Endothelial cell of umbilical vein (primary cell): Measurements from ENCODE around the gene CLNK. TPM values are rescaled to one million over a fixed set of nuclear protein-coding genes. Genes with fewer than 3 reads are reported as not detected.

ENCODE experiments used
- BruUV-seq: library from RNA; stranded (reverse); fragments of 400-500 nt; replicated peaks from 2 replicates; lab custom pipeline; 2021; lab: Mats Ljungman, UMichigan
- CTCF ChIA-PET: fragments of 300-600, 350-600 bp; sonication (Branson Sonifier 250); formaldehyde crosslinking; loops from one replicate; lab custom pipeline; 2021; ENCODE audit warnings: antibody characterized with exemption, inconsistent platforms; lab: Charles Lee
- POLR2A ChIA-PET: fragments of 300-600, 350-600 bp; sonication (Branson Sonifier 250); formaldehyde crosslinking; loops from one replicate; lab custom pipeline; 2021; ENCODE audit warnings: antibody characterized with exemption, inconsistent platforms; lab: Charles Lee
- DNase-seq: peaks from one replicate; pipeline ENCODE4 v3.0.0-alpha.2; 2011; ENCODE audit warnings: low read depth, low spot score
- FAIRE-seq: peaks from 2 replicates; lab custom pipeline; 2011; peaks lifted over from hg19 to GRCh38; lab: Jason Lieb, UNC
- H2AFZ ChIP-seq: 2 replicates; pipeline ENCODE4 v1.6.0; 2012; ENCODE audit warnings: low read depth, low read length, control low read depth, inconsistent platforms
- H3K27ac ChIP-seq: 2 replicates; pipeline ENCODE4 v1.5.1; 2011; ENCODE audit warnings: low read depth, mild to moderate bottlenecking, control low read depth, low read length, moderate library complexity; ENCODE audit not compliant: insufficient read depth
- H3K27me3 ChIP-seq, 2 experiments: 2 replicates each; pipeline versions ENCODE4 v1.6.0 to v1.6.1; 2011; ENCODE audit warnings: low read length in 2 of 2, mixed read lengths in 1 of 2; ENCODE audit not compliant: control insufficient read depth in 2 of 2, insufficient read depth in 2 of 2
- H3K36me3 ChIP-seq, 2 experiments: 2 replicates in 1 of 2; 3 replicates in 1 of 2; pipeline ENCODE4 v1.5.1; 2011; ENCODE audit warnings: low read length in 2 of 2, mild to moderate bottlenecking in 1 of 2, moderate library complexity in 1 of 2; ENCODE audit not compliant: control insufficient read depth in 2 of 2, insufficient read depth in 2 of 2; ENCODE audit errors: extremely low read depth in 1 of 2
- H3K4me1 ChIP-seq: 3 replicates; pipeline ENCODE4 v1.5.1; 2011; ENCODE audit warnings: mild to moderate bottlenecking, low read length; ENCODE audit not compliant: control insufficient read depth, insufficient read depth; ENCODE audit errors: extremely low read depth
- H3K4me2 ChIP-seq: 2 replicates; pipeline ENCODE4 v1.6.1; 2011; ENCODE audit warnings: low read length, control low read depth, mixed read lengths; ENCODE audit not compliant: insufficient read depth
- H3K4me3 ChIP-seq, 3 experiments: fragments of 200-600 bp in 1 of 3; sonication (generic), shearing (Covaris generic) in 1 of 3; replicated peaks in 1 of 3; 2 replicates each; pipeline ENCODE4 v1.5.1; 2011 to 2016; ENCODE audit warnings: control low read depth in 3 of 3, low read length in 3 of 3, mild to moderate bottlenecking in 2 of 3, inconsistent platforms in 1 of 3, low read depth in 1 of 3, moderate library complexity in 1 of 3; ENCODE audit not compliant: insufficient read depth in 1 of 3
- H3K79me2 ChIP-seq: 2 replicates; pipeline ENCODE4 v1.6.0; 2012; ENCODE audit warnings: low read length, inconsistent platforms; ENCODE audit not compliant: control insufficient read depth, insufficient read depth
- H3K9ac ChIP-seq: replicated peaks from 2 replicates; pipeline ENCODE3; 2011; ENCODE audit warnings: low read length, control low read depth; ENCODE audit not compliant: insufficient read depth; ENCODE audit errors: extremely low read depth
- H3K9me1 ChIP-seq: replicated peaks from 3 replicates; pipeline ENCODE4 v1.6.0; 2011; ENCODE audit warnings: mild to moderate bottlenecking, low read length; ENCODE audit not compliant: control insufficient read depth, insufficient read depth; ENCODE audit errors: extremely low read depth
- H3K9me3 ChIP-seq: replicated peaks from 2 replicates; pipeline ENCODE4 v1.5.1; 2012; ENCODE audit warnings: low read length, inconsistent platforms; ENCODE audit not compliant: control insufficient read depth, insufficient read depth
- H4K20me1 ChIP-seq: replicated peaks from 2 replicates; pipeline ENCODE3; 2011; ENCODE audit warnings: mild to moderate bottlenecking, low read length; ENCODE audit not compliant: control insufficient read depth, insufficient read depth; ENCODE audit errors: extremely low read depth
- EZH2 ChIP-seq: IDR thresholded peaks from 2 replicates; pipeline ENCODE4 v1.6.1; 2012; ENCODE audit warnings: borderline replicate concordance, low read depth, mild to moderate bottlenecking, moderate library complexity, low read length, inconsistent platforms; ENCODE audit not compliant: severe bottlenecking
- FOS ChIP-seq: IDR thresholded peaks from 2 replicates; pipeline ENCODE4 v1.6.1; 2011; ENCODE audit warnings: mild to moderate bottlenecking, low read length, moderate library complexity, borderline replicate concordance; ENCODE audit not compliant: insufficient read depth
- GATA2 ChIP-seq: IDR thresholded peaks from 2 replicates; pipeline ENCODE4 v1.7.0; 2011; ENCODE audit warnings: low read depth, mild to moderate bottlenecking, moderate library complexity, mixed read lengths, low read length; ENCODE audit not compliant: insufficient read length, insufficient read depth
- MYC ChIP-seq: IDR thresholded peaks from one replicate; pipeline ENCODE4 v1.6.1; 2011; ENCODE audit warnings: mild to moderate bottlenecking, low read depth, low read length
- POLR2A ChIP-seq: IDR thresholded peaks from 2 replicates; pipeline ENCODE4 v1.6.1; 2012; ENCODE audit warnings: low read depth, mild to moderate bottlenecking, control low read depth, low read length
- POLR2AphosphoS5 ChIP-seq: IDR thresholded peaks from 2 replicates; pipeline ENCODE4 v1.6.1; 2012; ENCODE audit warnings: low read depth, mild to moderate bottlenecking, control low read depth, low read length, moderate library complexity; ENCODE audit not compliant: insufficient read depth
- dilution Hi-C: fragments of 300-500 bp; cut with MboI; formaldehyde crosslinking; loops from one replicate; pipeline ENCODE4 v1.15.0; 2019; ENCODE audit warnings: low sequenced_read_pairs; ENCODE audit not compliant: extremely low pct_ligation_motif_present
- intact Hi-C: fragments of 100-400 bp; cut with micrococcal nuclease; formaldehyde crosslinking; loops from one replicate; pipeline ENCODE4 v1.10.0; 2022
- polyA plus RNA-seq, 4 experiments: library from polyadenylated mRNA; depleted of rRNA in 3 of 4; stranded (reverse) in 3 of 4; unstranded in 1 of 4; fragments of >200 nt; gene quantifications; 2 replicates each; pipeline versions ENCODE4 v1.2.1 to v1.2.3, GENCODE V29; 2011 to 2012; ENCODE audit warnings: missing spikeins in 1 of 4
- total RNA-seq: library from RNA; stranded (reverse); gene quantifications from 2 replicates; pipeline ENCODE4 v1.2.3, GENCODE V29; 2021
- TF ChIP-seq, protein P1 (sequence below), 2 donors: IDR thresholded peaks; 1 replicate in 1 of 2; 2 replicates in 1 of 2; pipeline ENCODE4 v1.5.1; 2011; ENCODE audit warnings: low read length in 2 of 2, mild to moderate bottlenecking in 2 of 2, moderate library complexity in 2 of 2, control low read depth in 1 of 2, inconsistent platforms in 1 of 2, low read depth in 1 of 2; ENCODE audit not compliant: insufficient read depth in 1 of 2; ENCODE audit errors: extremely low read depth in 1 of 2
- TF ChIP-seq, protein P2 (sequence below): IDR thresholded peaks from 2 replicates; pipeline ENCODE4 v1.6.1; 2011; ENCODE audit not compliant: insufficient read depth, insufficient read length

The CLNK gene
- total and polyA plus RNA-seq, 2 donors (not counting 3 experiments of a cell fraction or from before 2014, with no cell fraction given): not detected

DNA sequence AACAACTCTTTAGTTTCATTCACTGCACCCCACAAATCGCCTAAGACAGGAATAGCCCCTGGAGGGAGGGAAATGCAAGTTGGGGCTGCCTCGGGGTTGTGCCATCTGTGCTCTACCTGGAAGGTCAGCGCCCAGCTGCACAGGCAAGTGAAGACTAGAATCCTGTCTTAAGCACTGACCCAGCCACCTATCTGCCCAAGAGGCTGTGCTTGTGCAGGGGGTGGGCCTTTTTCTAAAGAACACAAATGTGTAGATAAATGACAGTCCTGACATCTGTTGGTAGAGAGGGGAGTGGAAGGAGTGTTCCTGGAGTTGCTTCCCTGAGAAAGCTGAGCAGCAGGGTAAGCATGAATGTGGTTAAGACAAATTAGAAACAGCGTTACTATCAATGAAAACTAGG lies 243.1 kb downstream of the CLNK start:
- Histone ChIP-seq H3K36me3 (peaks cover 13 to 18% of the 10 kb centered on the region in 2 experiments), H3K27me3 (no peaks in the 10 kb centered on the region), H4K20me1 (no peaks in the 10 kb centered on the region), H3K9me1 (no peaks in the 10 kb centered on the region), H2AFZ (no peak overlapping the region), H3K4me1 (peaks cover 5% of the 10 kb centered on the region), H3K9me3 (no peaks in the 10 kb centered on the region), H3K79me2 (no peaks in the 10 kb centered on the region), H3K9ac (no peak overlapping the region), H3K4me2 (no peak overlapping the region), H3K27ac (no peak overlapping the region), H3K4me3 (no peak overlapping the region)
- ChIA-PET CTCF (interaction anchor here (1.7 kb wide), 1 partner anchor 97 kb away, joined by 6 read pairs; no protein-coding TSS in a partner anchor), POLR2A (no interaction called here)
- dilution Hi-C loops: no loop called here
- TF ChIP-seq GATA2 (no peak), FOS (no peak), POLR2AphosphoS5 (no peak), POLR2A (no peak), MYC (no peak), EZH2 (no peak)
- TF ChIP-seq, protein P1, sequence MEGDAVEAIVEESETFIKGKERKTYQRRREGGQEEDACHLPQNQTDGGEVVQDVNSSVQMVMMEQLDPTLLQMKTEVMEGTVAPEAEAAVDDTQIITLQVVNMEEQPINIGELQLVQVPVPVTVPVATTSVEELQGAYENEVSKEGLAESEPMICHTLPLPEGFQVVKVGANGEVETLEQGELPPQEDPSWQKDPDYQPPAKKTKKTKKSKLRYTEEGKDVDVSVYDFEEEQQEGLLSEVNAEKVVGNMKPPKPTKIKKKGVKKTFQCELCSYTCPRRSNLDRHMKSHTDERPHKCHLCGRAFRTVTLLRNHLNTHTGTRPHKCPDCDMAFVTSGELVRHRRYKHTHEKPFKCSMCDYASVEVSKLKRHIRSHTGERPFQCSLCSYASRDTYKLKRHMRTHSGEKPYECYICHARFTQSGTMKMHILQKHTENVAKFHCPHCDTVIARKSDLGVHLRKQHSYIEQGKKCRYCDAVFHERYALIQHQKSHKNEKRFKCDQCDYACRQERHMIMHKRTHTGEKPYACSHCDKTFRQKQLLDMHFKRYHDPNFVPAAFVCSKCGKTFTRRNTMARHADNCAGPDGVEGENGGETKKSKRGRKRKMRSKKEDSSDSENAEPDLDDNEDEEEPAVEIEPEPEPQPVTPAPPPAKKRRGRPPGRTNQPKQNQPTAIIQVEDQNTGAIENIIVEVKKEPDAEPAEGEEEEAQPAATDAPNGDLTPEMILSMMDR (IDR thresholded peaks at IDR 0.05; ENCODE audit: extremely low read depth in 1 of 2, insufficient read depth in 1 of 2, low read depth in 1 of 2, low read length in 2 of 2): no peak
- TF ChIP-seq, protein P2, sequence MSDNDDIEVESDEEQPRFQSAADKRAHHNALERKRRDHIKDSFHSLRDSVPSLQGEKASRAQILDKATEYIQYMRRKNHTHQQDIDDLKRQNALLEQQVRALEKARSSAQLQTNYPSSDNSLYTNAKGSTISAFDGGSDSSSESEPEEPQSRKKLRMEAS: no peak
- no TSS peak for BruUV-seq
- intact Hi-C loops: no loop called here
- DNase-seq (no peak), FAIRE-seq (no peak)
